H9 (cell line): Measurements from ENCODE around the gene ITPKB. TPM values are rescaled to one million over a fixed set of nuclear protein-coding genes. Genes with fewer than 3 reads are reported as not detected.

Experiments
- DNase-seq: peaks from one replicate; pipeline ENCODE4 v3.0.0-alpha.2; 2017
- H2AFZ ChIP-seq: one replicate; pipeline ENCODE4 v1.6.1; 2013; ENCODE audit warnings: mild to moderate bottlenecking, low read length, control low read depth, moderate library complexity
- H2AK5ac ChIP-seq: 2 replicates; pipeline ENCODE4 v1.6.1; 2013; ENCODE audit warnings: low read length, control low read depth, mixed read lengths; ENCODE audit not compliant: insufficient read length
- H2BK120ac ChIP-seq: one replicate; pipeline ENCODE4 v1.6.1; 2013; ENCODE audit warnings: low read depth, mild to moderate bottlenecking, low read length, control low read depth, inconsistent platforms; ENCODE audit not compliant: poor library complexity, severe bottlenecking
- H2BK12ac ChIP-seq: 2 replicates; pipeline ENCODE4 v1.6.1; 2013; ENCODE audit warnings: low read length, control low read depth, mixed read lengths, low read depth; ENCODE audit not compliant: insufficient read length
- H2BK15ac ChIP-seq: 2 replicates; pipeline ENCODE4 v1.6.1; 2013; ENCODE audit warnings: low read depth, low read length, control low read depth
- H2BK20ac ChIP-seq: one replicate; pipeline ENCODE4 v1.6.1; 2013; ENCODE audit warnings: low read depth, mild to moderate bottlenecking, low read length, control low read depth, inconsistent platforms; ENCODE audit not compliant: poor library complexity, severe bottlenecking
- H2BK5ac ChIP-seq: 2 replicates; pipeline ENCODE4 v1.6.1; 2013; ENCODE audit warnings: low read length, control low read depth, mixed read lengths; ENCODE audit not compliant: insufficient read length
- H3K14ac ChIP-seq: 2 replicates; pipeline ENCODE4 v1.6.1; 2013; ENCODE audit warnings: low read length, control low read depth; ENCODE audit not compliant: insufficient read depth
- H3K18ac ChIP-seq: 2 replicates; pipeline ENCODE4 v1.6.1; 2013; ENCODE audit warnings: low read depth, mild to moderate bottlenecking, mixed read lengths, low read length, control low read depth; ENCODE audit not compliant: insufficient read length
- H3K23ac ChIP-seq: 2 replicates; pipeline ENCODE4 v1.6.1; 2013; ENCODE audit warnings: low read length, control low read depth, mixed read lengths, low read depth; ENCODE audit not compliant: insufficient read length
- H3K23me2 ChIP-seq: 2 replicates; pipeline ENCODE4 v1.6.1; 2013; ENCODE audit warnings: low read depth, mild to moderate bottlenecking, mixed read lengths, low read length, control low read depth; ENCODE audit not compliant: insufficient read length, poor library complexity, severe bottlenecking
- H3K27ac ChIP-seq: 2 replicates; pipeline ENCODE4 v1.5.1; 2013; ENCODE audit warnings: low read length, control low read depth, mixed read lengths, low read depth; ENCODE audit not compliant: insufficient read length
- H3K27me3 ChIP-seq: 2 replicates; pipeline ENCODE4 v1.6.1; 2013; ENCODE audit warnings: low read length, control low read depth, inconsistent platforms; ENCODE audit not compliant: insufficient read depth
- H3K4ac ChIP-seq: 2 replicates; pipeline ENCODE4 v1.6.1; 2013; ENCODE audit warnings: low read depth, mild to moderate bottlenecking, control low read depth, inconsistent platforms, low read length, moderate library complexity
- H3K4me1 ChIP-seq: 2 replicates; pipeline ENCODE4 v1.6.1; 2013; ENCODE audit warnings: low read length, control low read depth, inconsistent platforms; ENCODE audit not compliant: insufficient read depth
- H3K4me2 ChIP-seq: 2 replicates; pipeline ENCODE4 v1.6.1; 2013; ENCODE audit warnings: low read length, control low read depth, mixed read lengths; ENCODE audit not compliant: insufficient read length, insufficient read depth
- H3K56ac ChIP-seq: 2 replicates; pipeline ENCODE4 v1.6.1; 2013; ENCODE audit warnings: low read depth, mild to moderate bottlenecking, mixed read lengths, low read length, control low read depth; ENCODE audit not compliant: insufficient read length
- H3K79me1 ChIP-seq: 2 replicates; pipeline ENCODE4 v1.6.1; 2013; ENCODE audit warnings: low read depth, mild to moderate bottlenecking, moderate library complexity, low read length, control low read depth, inconsistent platforms; ENCODE audit not compliant: insufficient read depth, poor library complexity, severe bottlenecking
- H3K79me2 ChIP-seq: 2 replicates; pipeline ENCODE4 v1.6.1; 2013; ENCODE audit warnings: low read length, control low read depth, inconsistent platforms; ENCODE audit not compliant: insufficient read depth
- H3K9ac ChIP-seq: 2 replicates; pipeline ENCODE4 v1.6.1; 2013; ENCODE audit warnings: low read length, control low read depth, mixed read lengths; ENCODE audit not compliant: insufficient read length; ENCODE audit errors: extremely low read depth
- H3K9me3 ChIP-seq: one replicate; pipeline ENCODE4 v1.6.1; 2013; ENCODE audit warnings: low read depth, low read length, inconsistent platforms; ENCODE audit not compliant: control insufficient read depth
- H3T11ph ChIP-seq: one replicate; pipeline ENCODE4 v1.6.1; 2013; ENCODE audit warnings: mild to moderate bottlenecking, low read length, control low read depth, inconsistent platforms
- H4K20me1 ChIP-seq: one replicate; pipeline ENCODE4 v1.6.1; 2013; ENCODE audit not compliant: control insufficient read depth, insufficient read length, insufficient read depth
- H4K5ac ChIP-seq: 2 replicates; pipeline ENCODE4 v1.6.1; 2013; ENCODE audit warnings: low read depth, mild to moderate bottlenecking, mixed read lengths, low read length, control low read depth; ENCODE audit not compliant: insufficient read length
- H4K8ac ChIP-seq: replicated peaks from 2 replicates; pipeline ENCODE4 v1.6.1; 2013; ENCODE audit warnings: low read length, control low read depth, mixed read lengths, low read depth; ENCODE audit not compliant: insufficient read length
- H4K91ac ChIP-seq: 2 replicates; pipeline ENCODE4 v1.6.1; 2013; ENCODE audit warnings: low read depth, mild to moderate bottlenecking, moderate library complexity, mixed read lengths, low read length, control low read depth; ENCODE audit not compliant: insufficient read length
- H3K27ac Mint-ChIP-seq, 3 experiments: 2 replicates in 2 of 3; 3 replicates in 1 of 3; pipeline ENCODE4 v1.8.0; 2020 to 2021; ENCODE audit warnings: mixed read lengths in 3 of 3, mild to moderate bottlenecking in 1 of 3, moderate library complexity in 1 of 3
- H3K27me3 Mint-ChIP-seq: 2 replicates; pipeline ENCODE4 v1.8.0; 2021; ENCODE audit warnings: low read depth, mild to moderate bottlenecking, moderate library complexity, mixed read lengths
- H3K36me3 Mint-ChIP-seq, 3 experiments: 2 replicates in 2 of 3; 3 replicates in 1 of 3; pipeline ENCODE4 v1.8.0; 2020 to 2021; ENCODE audit warnings: low read depth in 3 of 3, mixed read lengths in 3 of 3; ENCODE audit not compliant: insufficient read depth in 1 of 3
- H3K4me1 Mint-ChIP-seq, 2 experiments: 2 replicates each; pipeline ENCODE4 v1.8.0; 2020; ENCODE audit warnings: mixed read lengths in 2 of 2
- H3K4me3 Mint-ChIP-seq, 2 experiments: 2 replicates in 1 of 2; 3 replicates in 1 of 2; pipeline ENCODE4 v1.8.0; 2020 to 2021; ENCODE audit warnings: mild to moderate bottlenecking in 2 of 2, mixed read lengths in 2 of 2, moderate library complexity in 1 of 2
- H3K9me3 Mint-ChIP-seq, 2 experiments: 2 replicates in 1 of 2; 3 replicates in 1 of 2; pipeline ENCODE4 v1.8.0; 2020; ENCODE audit warnings: mild to moderate bottlenecking in 2 of 2, mixed read lengths in 2 of 2, moderate library complexity in 1 of 2
- CTCF ChIP-seq: fragments of 200-600 bp; sonication (generic); conservative IDR thresholded peaks from 3 replicates; pipeline ENCODE4 v1.8.0; 2021; ENCODE audit warnings: antibody characterized with exemption, mild to moderate bottlenecking
- WGBS: extraction: QIAGEN DNeasy Blood & Tissue Kit; methylation state at CpG from one replicate; pipeline ENCODE4 v1.1.7; 2013; ENCODE audit warnings: missing lambda C conversion rate, low lambda C conversion rate, mixed read lengths; ENCODE audit not compliant: insufficient read length; ENCODE audit errors: extremely low coverage; 5-methylcytosine and 5-hydroxymethylcytosine counted together
- total RNA-seq: library from RNA; stranded (reverse); gene quantifications from 2 replicates; pipeline ENCODE4 v1.2.1, GENCODE V29; 2021

The ITPKB gene
- total RNA-seq, 1 experiment from 2014 or later, result 3.8 TPM

GRCh38 chr1:226584164-226584563 lies 154.9 kb downstream of the ITPKB start:
- no peak overlapping the region for H2BK20ac ChIP-seq
- H2BK15ac ChIP-seq, result no peak overlapping the region
- H3K18ac ChIP-seq, result no peak overlapping the region
- no peak overlapping the region for H3K4me2 ChIP-seq
- DNase-seq, result no peak
- H3K4me1 Mint-ChIP-seq, result no peaks in the 10 kb centered on the region
- H2AK5ac ChIP-seq, result no peak overlapping the region
- no peak overlapping the region for H3K27ac ChIP-seq
- H4K91ac ChIP-seq, result no peak overlapping the region
- no peak overlapping the region for H2BK120ac ChIP-seq
- no peaks in the 10 kb centered on the region for H3K23me2 ChIP-seq
- no peaks in the 10 kb centered on the region; the same call in 1 of the 2 replicates for H3K27me3 ChIP-seq
- no peak overlapping the region for H4K8ac ChIP-seq
- H3K79me2 ChIP-seq, result no peaks in the 10 kb centered on the region
- no peak overlapping the region for H3T11ph ChIP-seq
- no peak overlapping the region for H3K9ac ChIP-seq
- no peak overlapping the region for H3K23ac ChIP-seq
- TF ChIP-seq CTCF, result no peak
- no peak overlapping the region for H3K27ac Mint-ChIP-seq
- H3K4ac ChIP-seq, result no peak overlapping the region
- no peaks in the 10 kb centered on the region for H4K20me1 ChIP-seq
- H4K5ac ChIP-seq, result no peak overlapping the region
- no peaks in the 10 kb centered on the region for H3K9me3 Mint-ChIP-seq
- no peaks in the 10 kb centered on the region for H3K79me1 ChIP-seq
- no peak overlapping the region for H3K4me3 Mint-ChIP-seq
- H2BK12ac ChIP-seq, result no peak overlapping the region
- H3K9me3 ChIP-seq, result no peaks in the 10 kb centered on the region
- H3K56ac ChIP-seq, result no peak overlapping the region
- peaks cover 0 to 1% (median 0%) of the 10 kb centered on the region in 3 experiments; a peak in 1 of 7 replicates for H3K36me3 Mint-ChIP-seq
- no peak overlapping the region for H2BK5ac ChIP-seq
- H2AFZ ChIP-seq, result no peak overlapping the region
- WGBS, result no CpG with 5 or more reads among the region's 3 CpGs
- H3K27me3 Mint-ChIP-seq, result peaks cover 3% of the 10 kb centered on the region
- no peak overlapping the region for H3K14ac ChIP-seq
- no peaks in the 10 kb centered on the region for H3K4me1 ChIP-seq
